Mucosa of stomach (tissue), 1 donor: ENCODE results near the gene FRMD5.

Experiments
- H3K27me3 ChIP-seq: one replicate; pipeline ENCODE4 v1.7.0; 2013; ENCODE audit warnings: mild to moderate bottlenecking, low read length; ENCODE audit not compliant: control insufficient read depth, insufficient read depth
- H3K36me3 ChIP-seq: one replicate; pipeline ENCODE4 v1.7.0; 2013; ENCODE audit warnings: low read length; ENCODE audit not compliant: control insufficient read depth, insufficient read depth
- H3K4me1 ChIP-seq: one replicate; pipeline ENCODE4 v1.7.0; 2013; ENCODE audit warnings: mild to moderate bottlenecking, low read length; ENCODE audit not compliant: control insufficient read depth, insufficient read depth
- H3K4me3 ChIP-seq: one replicate; pipeline ENCODE4 v1.7.0; 2013; ENCODE audit warnings: low read length
- H3K9ac ChIP-seq: one replicate; pipeline ENCODE4 v1.7.0; 2013; ENCODE audit warnings: mild to moderate bottlenecking, low read length, moderate library complexity
- H3K9me3 ChIP-seq: one replicate; pipeline ENCODE4 v1.7.0; 2013; ENCODE audit warnings: mild to moderate bottlenecking, low read length, moderate library complexity; ENCODE audit not compliant: control insufficient read depth
- donor health status: Pancreatic carcinoma.

Gene FRMD5

DNA sequence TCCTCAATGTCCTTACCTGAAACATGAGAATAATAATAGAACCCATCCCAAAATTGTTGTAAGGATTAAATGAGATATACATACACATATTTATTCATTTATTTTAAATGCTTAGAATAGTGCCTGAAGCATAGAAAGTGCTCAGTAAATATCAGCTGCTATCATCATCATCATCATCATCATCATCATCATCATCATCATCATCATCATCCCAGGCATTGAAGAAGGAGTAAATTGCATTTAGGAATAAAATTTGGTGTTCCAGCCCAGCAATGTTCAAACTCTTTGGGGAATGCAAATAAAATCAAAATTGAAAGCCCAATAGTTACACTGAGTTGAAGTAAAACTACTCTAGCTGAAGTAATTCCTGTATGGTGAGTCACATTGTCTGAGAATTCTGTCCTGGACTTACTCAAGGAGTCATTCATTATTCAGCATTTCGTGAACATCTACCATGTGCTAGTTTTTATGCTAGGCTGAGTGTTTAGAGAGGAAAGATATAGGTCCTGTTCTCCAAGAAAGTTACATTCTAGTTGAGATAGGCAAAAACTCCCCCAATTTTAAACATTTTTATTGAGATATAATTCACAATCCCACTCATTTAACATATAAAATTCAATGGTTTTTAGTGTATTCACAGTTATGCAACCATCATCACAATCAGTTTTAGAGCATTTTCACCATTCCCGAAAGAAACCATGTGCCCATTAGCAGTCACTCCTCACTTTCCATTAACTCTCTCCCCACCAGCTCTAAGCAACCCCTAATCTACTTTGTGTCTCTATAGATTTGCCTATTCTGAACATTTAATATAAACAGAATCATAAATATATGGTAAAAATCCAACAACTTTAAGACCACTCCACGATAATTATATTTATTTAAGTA, 107.2 kb downstream of the FRMD5 start:
- H3K9ac ChIP-seq: no peak overlapping the region
- no peaks in the 10 kb centered on the region for H3K27me3 ChIP-seq
- H3K9me3 ChIP-seq: no peaks in the 10 kb centered on the region
- no peaks in the 10 kb centered on the region for H3K36me3 ChIP-seq
- H3K4me1 ChIP-seq: no peaks in the 10 kb centered on the region
- no peak overlapping the region for H3K4me3 ChIP-seq

DNA sequence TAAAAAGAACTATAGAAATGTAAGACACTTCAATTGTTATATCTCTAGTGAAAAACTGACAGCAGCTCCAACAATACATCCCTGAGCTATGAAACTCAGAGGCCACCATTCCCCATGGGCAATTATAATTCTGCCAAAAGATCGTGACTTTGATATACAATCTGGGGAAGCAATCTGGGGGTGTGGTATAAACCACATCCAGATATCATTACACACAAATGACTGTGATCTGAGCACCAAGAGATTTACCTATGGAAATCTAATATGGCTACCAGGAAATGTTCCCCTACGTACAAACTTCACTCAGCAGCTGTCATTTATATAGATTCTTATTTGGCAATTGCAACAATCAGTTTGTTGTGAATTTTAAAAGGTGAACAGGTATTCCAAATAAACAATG, 110.3 kb downstream of the FRMD5 start:
- Histone ChIP-seq H3K4me3 (no peak overlapping the region), H3K9ac (no peak overlapping the region), H3K9me3 (no peaks in the 10 kb centered on the region), H3K36me3 (no peaks in the 10 kb centered on the region), H3K27me3 (no peaks in the 10 kb centered on the region), H3K4me1 (no peaks in the 10 kb centered on the region)

DNA sequence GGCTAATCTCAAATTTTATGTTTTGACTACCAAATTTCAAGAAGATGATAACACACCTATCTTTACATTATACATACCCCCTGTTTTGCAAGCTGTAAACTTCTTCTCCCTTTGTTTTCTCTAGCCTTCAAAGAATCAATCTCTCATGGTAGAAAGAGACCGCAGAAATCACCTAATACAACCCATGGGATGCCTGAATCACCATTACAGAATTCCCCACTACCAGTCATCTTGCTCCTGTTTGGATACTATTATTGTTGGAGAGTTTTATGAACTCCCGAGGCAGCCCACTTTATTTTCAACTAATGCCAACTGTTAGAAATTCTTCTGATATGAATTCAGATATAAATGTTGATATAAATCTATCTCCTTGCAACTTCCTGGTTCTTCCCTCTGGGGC, 110.9 kb downstream of the FRMD5 start:
- H3K9me3 ChIP-seq: no peaks in the 10 kb centered on the region
- H3K27me3 ChIP-seq: no peaks in the 10 kb centered on the region
- no peaks in the 10 kb centered on the region for H3K4me1 ChIP-seq
- H3K36me3 ChIP-seq: no peaks in the 10 kb centered on the region
- H3K4me3 ChIP-seq: no peak overlapping the region
- no peak overlapping the region for H3K9ac ChIP-seq

DNA sequence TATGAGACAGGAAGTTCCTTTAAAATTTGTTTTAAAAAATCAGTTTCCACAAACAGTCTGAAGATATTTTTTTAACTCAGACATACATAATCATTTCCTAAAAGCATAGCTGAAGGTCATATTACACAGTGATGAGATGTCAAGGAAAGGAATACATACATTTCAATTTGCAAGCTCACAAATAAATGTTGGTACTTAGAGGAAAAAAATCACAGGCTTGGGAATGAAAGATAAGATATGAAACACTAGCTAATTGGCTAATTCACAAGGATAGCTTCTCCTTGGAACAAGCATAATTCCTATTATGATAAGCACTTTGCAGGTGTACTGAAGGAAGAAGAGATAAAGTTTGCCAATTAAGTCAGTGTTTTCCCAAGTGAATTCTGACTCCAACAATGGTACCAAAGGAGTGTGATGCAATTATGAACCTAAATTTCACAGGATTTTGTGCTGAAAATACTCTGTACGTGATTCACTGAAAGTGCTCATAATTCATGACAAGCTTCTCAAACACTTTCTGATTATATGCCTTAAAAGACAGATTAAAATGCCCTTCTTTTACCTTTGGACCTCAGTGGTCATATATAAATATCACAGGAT, 112.4 kb downstream of the FRMD5 start:
- no peaks in the 10 kb centered on the region for H3K36me3 ChIP-seq

DNA sequence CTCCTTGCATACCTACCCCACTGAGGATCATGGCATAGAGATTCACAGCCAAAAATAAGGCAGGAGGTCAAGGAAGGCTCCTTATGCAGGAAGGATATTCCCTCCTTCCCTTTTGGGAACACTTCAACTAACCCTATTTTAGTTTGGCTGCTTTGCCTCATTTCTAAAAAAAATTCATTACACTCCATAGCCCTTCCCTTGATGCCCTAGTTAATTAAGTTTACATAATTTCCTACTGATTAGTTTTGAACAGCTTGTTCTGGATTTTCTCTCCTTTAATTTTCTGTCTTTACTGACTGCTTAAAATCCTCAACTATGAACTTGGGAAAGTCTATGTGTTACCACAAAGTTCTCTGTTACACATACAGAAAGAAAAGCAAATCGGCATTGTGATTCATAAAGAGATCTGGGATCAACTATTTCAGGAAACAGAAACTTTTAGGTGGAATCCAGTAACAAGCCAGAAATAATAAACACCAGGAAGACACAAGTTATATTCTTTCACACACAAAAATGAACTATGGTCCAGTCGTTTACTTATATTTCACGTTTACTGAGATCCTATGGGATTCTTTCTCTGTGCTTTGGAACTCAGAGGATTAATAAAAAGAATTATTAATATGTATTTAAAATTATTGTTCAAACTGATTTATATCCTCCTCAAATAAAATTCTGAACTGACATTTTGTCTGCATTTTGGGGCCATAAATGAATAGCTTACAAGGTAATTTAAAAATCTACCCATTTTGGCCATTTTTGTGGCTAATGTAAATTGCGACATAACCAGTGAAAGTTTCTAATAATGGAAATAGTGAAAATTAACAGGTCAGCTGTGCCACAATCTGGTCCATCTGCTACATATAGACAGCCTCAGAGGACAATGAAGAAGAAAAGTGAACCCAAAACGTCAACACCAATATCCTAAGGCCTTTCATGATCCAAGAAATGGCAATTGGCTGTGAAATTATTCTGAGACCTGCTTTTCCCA, 113.8 kb downstream of the FRMD5 start:
- Histone ChIP-seq H3K9me3 (no peaks in the 10 kb centered on the region), H3K36me3 (no peaks in the 10 kb centered on the region), H3K4me3 (no peak overlapping the region), H3K9ac (no peak overlapping the region), H3K27me3 (no peaks in the 10 kb centered on the region), H3K4me1 (no peaks in the 10 kb centered on the region)

More for the DNA sequence above, 112.4 kb downstream of the FRMD5 start:
- Histone ChIP-seq H3K9me3 (no peaks in the 10 kb centered on the region), H3K4me3 (no peak overlapping the region), H3K27me3 (no peaks in the 10 kb centered on the region), H3K9ac (no peak overlapping the region), H3K4me1 (no peaks in the 10 kb centered on the region)

DNA sequence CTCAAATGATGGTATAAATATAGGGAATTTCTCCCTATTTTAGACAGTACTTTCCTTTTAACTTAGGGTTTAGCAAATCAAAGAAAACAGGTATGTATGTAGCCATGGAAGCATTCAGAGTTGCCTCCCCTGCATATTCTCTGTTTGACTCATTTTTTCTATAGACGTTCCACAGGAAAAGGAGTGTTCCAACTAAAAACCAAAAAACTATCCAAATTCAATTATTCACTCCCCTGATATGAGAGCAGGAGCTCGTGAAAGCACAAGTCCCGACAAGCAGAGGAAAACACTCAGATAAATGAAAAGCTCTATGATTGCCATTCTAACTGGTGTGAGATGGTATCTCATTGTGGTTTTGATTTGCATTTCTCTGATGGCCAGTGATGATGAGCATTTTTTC, 119.5 kb downstream of the FRMD5 start:
- H3K27me3 ChIP-seq: no peaks in the 10 kb centered on the region
- no peak overlapping the region for H3K9ac ChIP-seq
- H3K4me3 ChIP-seq: no peak overlapping the region
- no peaks in the 10 kb centered on the region for H3K4me1 ChIP-seq
- H3K9me3 ChIP-seq: no peaks in the 10 kb centered on the region
- H3K36me3 ChIP-seq: no peaks in the 10 kb centered on the region

DNA sequence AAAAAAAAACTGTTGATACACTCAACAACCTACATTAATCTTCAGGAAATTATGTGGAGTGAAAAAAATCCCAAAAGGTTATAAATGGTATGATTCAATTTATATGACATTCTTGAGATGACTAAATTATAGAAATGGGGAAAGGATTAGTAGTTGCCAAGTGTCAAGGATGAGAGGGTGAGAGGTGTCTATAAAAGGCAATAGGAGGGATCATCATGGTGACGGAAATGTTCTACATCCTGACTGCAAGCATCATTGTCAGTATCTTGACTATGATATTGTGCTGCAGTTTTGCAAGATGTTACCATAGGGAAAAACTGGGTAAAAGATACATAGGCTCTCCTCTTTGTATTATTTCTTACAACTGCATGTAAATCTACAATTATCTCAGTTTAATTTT, 125.6 kb downstream of the FRMD5 start:
- H3K4me3 ChIP-seq: no peak overlapping the region
- H3K4me1 ChIP-seq: no peaks in the 10 kb centered on the region
- no peaks in the 10 kb centered on the region for H3K27me3 ChIP-seq
- H3K9ac ChIP-seq: no peak overlapping the region
- H3K9me3 ChIP-seq: no peaks in the 10 kb centered on the region
- H3K36me3 ChIP-seq: no peaks in the 10 kb centered on the region

DNA sequence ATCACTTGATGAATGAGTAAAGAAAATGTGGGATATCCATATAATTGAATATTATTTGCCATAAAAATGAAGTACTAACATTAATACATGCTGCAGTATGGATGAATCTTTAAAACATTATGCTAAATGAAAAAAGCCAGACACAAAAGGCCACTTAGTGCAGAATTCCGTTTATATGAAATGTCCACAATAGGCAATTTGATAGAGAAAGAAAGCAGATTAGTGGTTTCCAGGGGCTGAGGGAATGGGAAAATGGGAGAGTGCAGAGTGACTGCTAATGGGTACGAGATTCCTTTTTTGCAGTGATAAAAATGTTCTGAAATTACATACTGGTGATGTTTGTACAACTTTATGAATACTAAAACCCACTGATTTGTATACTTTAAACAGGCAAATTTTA, 126.7 kb downstream of the FRMD5 start:
- no peaks in the 10 kb centered on the region for H3K4me1 ChIP-seq
- no peaks in the 10 kb centered on the region for H3K9me3 ChIP-seq
- H3K36me3 ChIP-seq: no peaks in the 10 kb centered on the region
- no peak overlapping the region for H3K4me3 ChIP-seq
- no peak overlapping the region for H3K9ac ChIP-seq
- no peaks in the 10 kb centered on the region for H3K27me3 ChIP-seq

DNA sequence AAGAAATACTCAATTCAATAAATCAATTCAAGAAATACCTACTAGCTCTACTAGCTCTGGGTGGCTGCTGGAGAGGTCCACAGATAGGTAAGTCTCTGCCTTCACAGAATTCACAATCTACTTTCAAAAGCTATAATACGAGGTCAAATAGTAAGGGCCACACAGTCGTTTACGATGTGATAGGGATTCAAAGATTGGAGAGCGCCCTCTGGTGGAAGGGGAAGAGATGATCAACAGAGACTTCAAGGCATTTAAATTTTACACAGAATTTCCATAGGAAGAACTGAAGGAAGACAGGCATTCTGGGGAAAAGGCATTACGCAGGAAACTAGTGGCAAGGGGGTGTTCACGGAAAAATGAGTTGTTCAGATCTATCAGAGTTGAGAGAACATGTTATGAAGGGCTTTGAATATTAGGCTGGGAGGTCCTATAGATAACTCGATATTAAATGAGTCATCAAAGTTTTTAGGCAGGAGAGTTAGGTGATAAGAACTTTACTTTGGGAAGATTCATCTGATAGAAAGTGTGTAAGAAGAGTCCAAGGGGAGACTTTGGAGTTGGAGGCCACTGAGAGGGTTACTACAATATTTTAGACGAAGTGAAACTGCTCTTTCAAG, 128.8 kb downstream of the FRMD5 start:
- no peaks in the 10 kb centered on the region for H3K36me3 ChIP-seq
- no peaks in the 10 kb centered on the region for H3K9me3 ChIP-seq
- H3K4me3 ChIP-seq: no peak overlapping the region
- H3K9ac ChIP-seq: no peak overlapping the region
- no peaks in the 10 kb centered on the region for H3K27me3 ChIP-seq
- H3K4me1 ChIP-seq: no peaks in the 10 kb centered on the region

DNA sequence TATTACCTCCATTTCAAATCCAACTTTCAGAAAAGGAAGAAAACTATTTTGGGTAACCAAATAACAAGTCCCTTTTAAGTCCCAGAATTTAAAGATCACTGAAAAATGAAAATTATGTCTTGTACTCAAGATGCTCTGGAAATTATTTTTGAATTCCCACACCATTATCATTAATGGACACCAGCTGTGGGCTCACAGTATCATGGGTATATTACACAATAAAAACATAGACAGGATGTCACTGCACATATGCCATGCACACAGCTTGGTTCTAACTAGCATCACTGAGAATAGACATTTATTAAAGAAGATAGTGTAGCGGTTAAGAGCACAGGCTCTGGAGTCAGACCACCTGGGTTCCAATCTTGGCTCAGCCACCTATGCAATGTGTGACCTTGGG, 130.4 kb downstream of the FRMD5 start:
- Histone ChIP-seq H3K36me3 (no peaks in the 10 kb centered on the region), H3K9ac (no peak overlapping the region), H3K4me1 (no peaks in the 10 kb centered on the region), H3K27me3 (no peaks in the 10 kb centered on the region), H3K9me3 (no peaks in the 10 kb centered on the region), H3K4me3 (no peak overlapping the region)

DNA sequence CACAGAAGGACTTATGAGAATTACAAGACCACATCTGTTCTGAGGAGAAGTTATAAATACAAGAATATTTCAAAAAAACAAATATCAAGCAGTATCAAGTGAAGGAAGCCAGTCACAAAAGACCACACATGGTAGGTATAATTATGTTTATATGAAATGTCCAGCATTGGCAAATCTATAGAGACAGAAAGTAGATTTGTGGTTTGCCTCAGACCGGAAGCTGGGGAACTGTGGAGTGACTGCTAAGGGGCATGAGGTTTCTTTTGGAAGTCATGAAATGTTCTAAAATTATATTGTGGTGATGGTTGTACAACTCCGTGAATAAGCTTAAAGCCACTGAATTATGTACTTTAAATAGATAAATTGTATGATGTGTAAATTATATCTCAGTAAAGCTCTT, 136.9 kb downstream of the FRMD5 start:
- H3K9me3 ChIP-seq: no peaks in the 10 kb centered on the region
- no peaks in the 10 kb centered on the region for H3K4me1 ChIP-seq
- no peak overlapping the region for H3K4me3 ChIP-seq
- H3K27me3 ChIP-seq: no peaks in the 10 kb centered on the region
- no peak overlapping the region for H3K9ac ChIP-seq
- H3K36me3 ChIP-seq: no peaks in the 10 kb centered on the region
